ENCODE measurements around the gene MED13L. TPM values are rescaled to one million over a fixed set of nuclear protein-coding genes. Genes with fewer than 3 reads are reported as not detected.

Gene MED13L
- polyA plus RNA-seq, 1 of the 3 experiments (the other 2 are of a cell fraction) = 17.1 TPM

- Histone ChIP-seq H3K79me2 (ENCODE audit: insufficient read depth) (peaks cover 100% of the 10 kb centered on the region), H3K36me3 (replicated peaks in 1 of 2; ENCODE audit: control insufficient read depth in 1 of 2, insufficient read depth in 2 of 2, low read length in 1 of 2) (no peaks in the 10 kb centered on the region), H3K27me3 (ENCODE audit: insufficient read depth) (no peaks in the 10 kb centered on the region), H3F3A (replicated peaks; ENCODE audit: insufficient read depth) (peaks cover 29% of the 10 kb centered on the region), H2AFZ (ENCODE audit: low read depth) (no peak overlapping the region), H3K9me3 (no peaks in the 10 kb centered on the region), H3K4me3 (ENCODE audit: low read depth in 2 of 2, low read length in 1 of 2) (no peak overlapping the region), H3K9me2 (no peaks in the 10 kb centered on the region), H3K9ac (no peak overlapping the region), H4K20me1 (ENCODE audit: insufficient read depth) (peaks cover 100% of the 10 kb centered on the region), H3K4me1 (ENCODE audit: control insufficient read depth in 1 of 2, insufficient read depth in 2 of 2, low read depth in 1 of 2, low read length in 1 of 2) (peaks cover 34 to 48% of the 10 kb centered on the region in 2 experiments), H3K4me2 (no peak overlapping the region), H3K27ac (ENCODE audit: low read depth in 2 of 2, low read length in 1 of 2) (no peak overlapping the region)
- no peak for DNase-seq
- CTCF ChIA-PET = interaction anchor here (0.9 kb wide), 1 partner anchor 129 kb away, joined by 3 read pairs; no protein-coding TSS in a partner anchor
- POLR2A ChIA-PET = no interaction called here
- 90% methylated on average over 5 of the region's 5 CpGs for WGBS (ENCODE audit: low lambda C conversion rate)
- TF ChIP-seq NRF1 (IDR thresholded peaks at IDR 0.05; ENCODE audit: low read depth, low read length) = no peak
- TF ChIP-seq NFIC (IDR thresholded peaks at IDR 0.05; ENCODE audit: borderline replicate concordance) = no peak
- TF ChIP-seq IRF3 (IDR thresholded peaks at IDR 0.05; ENCODE audit: low read depth, low read length) = no peak
- TF ChIP-seq CHD2 (IDR thresholded peaks at IDR 0.05; ENCODE audit: low read length, partially characterized antibody) = no peak
- no peak for TF ChIP-seq JUND (IDR thresholded peaks at IDR 0.05)
- TF ChIP-seq, protein P1, sequence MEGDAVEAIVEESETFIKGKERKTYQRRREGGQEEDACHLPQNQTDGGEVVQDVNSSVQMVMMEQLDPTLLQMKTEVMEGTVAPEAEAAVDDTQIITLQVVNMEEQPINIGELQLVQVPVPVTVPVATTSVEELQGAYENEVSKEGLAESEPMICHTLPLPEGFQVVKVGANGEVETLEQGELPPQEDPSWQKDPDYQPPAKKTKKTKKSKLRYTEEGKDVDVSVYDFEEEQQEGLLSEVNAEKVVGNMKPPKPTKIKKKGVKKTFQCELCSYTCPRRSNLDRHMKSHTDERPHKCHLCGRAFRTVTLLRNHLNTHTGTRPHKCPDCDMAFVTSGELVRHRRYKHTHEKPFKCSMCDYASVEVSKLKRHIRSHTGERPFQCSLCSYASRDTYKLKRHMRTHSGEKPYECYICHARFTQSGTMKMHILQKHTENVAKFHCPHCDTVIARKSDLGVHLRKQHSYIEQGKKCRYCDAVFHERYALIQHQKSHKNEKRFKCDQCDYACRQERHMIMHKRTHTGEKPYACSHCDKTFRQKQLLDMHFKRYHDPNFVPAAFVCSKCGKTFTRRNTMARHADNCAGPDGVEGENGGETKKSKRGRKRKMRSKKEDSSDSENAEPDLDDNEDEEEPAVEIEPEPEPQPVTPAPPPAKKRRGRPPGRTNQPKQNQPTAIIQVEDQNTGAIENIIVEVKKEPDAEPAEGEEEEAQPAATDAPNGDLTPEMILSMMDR (IDR thresholded peaks at IDR 0.05) = no peak
- TF ChIP-seq SIN3A (IDR thresholded peaks at IDR 0.05; ENCODE audit: borderline replicate concordance, low read depth, low read length) = no peak
- TF ChIP-seq MEF2A (IDR thresholded peaks at IDR 0.05; ENCODE audit: borderline replicate concordance, low read depth) = no peak
- TF ChIP-seq, protein P2, sequence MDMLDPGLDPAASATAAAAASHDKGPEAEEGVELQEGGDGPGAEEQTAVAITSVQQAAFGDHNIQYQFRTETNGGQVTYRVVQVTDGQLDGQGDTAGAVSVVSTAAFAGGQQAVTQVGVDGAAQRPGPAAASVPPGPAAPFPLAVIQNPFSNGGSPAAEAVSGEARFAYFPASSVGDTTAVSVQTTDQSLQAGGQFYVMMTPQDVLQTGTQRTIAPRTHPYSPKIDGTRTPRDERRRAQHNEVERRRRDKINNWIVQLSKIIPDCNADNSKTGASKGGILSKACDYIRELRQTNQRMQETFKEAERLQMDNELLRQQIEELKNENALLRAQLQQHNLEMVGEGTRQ (IDR thresholded peaks at IDR 0.05; ENCODE audit: borderline replicate concordance, low read depth, low read length) = no peak
- no peak for TF ChIP-seq TEAD4 (IDR thresholded peaks at IDR 0.05; ENCODE audit: borderline replicate concordance, insufficient read depth)
- TF ChIP-seq ELF1 (IDR thresholded peaks at IDR 0.05) = no peak
- TF ChIP-seq, protein P3, sequence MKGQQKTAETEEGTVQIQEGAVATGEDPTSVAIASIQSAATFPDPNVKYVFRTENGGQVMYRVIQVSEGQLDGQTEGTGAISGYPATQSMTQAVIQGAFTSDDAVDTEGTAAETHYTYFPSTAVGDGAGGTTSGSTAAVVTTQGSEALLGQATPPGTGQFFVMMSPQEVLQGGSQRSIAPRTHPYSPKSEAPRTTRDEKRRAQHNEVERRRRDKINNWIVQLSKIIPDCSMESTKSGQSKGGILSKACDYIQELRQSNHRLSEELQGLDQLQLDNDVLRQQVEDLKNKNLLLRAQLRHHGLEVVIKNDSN (IDR thresholded peaks at IDR 0.05; ENCODE audit: borderline replicate concordance, low read depth) = no peak
- no peak for TF ChIP-seq POLR2AphosphoS5 (IDR thresholded peaks at IDR 0.05; ENCODE audit: low read depth, low read length)
- no peak for TF ChIP-seq REST (IDR thresholded peaks at IDR 0.05; ENCODE audit: low read depth, low read length)
Observed at GRCh38 chr12:116157845-116158267, 119.6 kb downstream of the MED13L start.

Data from SK-N-SH (cell line).